HG03354 (cell line): ENCODE measurements around the gene CCNT1.
"Not testable (repeated sequence)": the region's sequence is repeated elsewhere in the genome, so short reads cannot be mapped to it uniquely, and the experiment has no call there.

ENCODE experiments used
- ATAC-seq: cut with Tn5 transposase; IDR thresholded peaks from one replicate; pipeline ENCODE4 v1.9.1; 2021; ENCODE audit warnings: mild to moderate bottlenecking; ENCODE audit not compliant: unreplicated experiment, poor library complexity, severe bottlenecking

Gene CCNT1

DNA sequence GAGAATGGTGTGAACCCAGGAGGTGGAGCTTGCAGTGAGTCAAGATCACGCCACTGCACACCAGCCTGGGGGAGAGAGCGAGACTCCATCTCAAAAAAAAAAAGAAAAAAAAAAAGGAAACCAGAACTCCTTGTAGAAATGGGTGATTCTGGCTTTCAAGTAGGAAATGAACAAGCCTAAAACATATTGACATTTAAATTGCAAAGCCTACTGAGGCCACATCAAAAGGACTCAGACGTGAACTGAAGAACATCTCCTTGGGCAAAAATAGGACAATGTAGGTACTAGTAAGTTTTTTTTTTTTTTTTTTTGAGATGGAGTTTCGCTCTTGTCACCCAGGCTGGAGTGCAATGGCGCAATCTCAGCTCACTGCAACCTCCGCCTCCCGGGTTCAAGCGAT lies 71.2 kb downstream of the CCNT1 start:
- not testable (repeated sequence) for ATAC-seq

- ATAC-seq = no peak
These were observed 73.5 kb downstream of the CCNT1 start for GRCh38 chr12:48643011-48643410.

DNA sequence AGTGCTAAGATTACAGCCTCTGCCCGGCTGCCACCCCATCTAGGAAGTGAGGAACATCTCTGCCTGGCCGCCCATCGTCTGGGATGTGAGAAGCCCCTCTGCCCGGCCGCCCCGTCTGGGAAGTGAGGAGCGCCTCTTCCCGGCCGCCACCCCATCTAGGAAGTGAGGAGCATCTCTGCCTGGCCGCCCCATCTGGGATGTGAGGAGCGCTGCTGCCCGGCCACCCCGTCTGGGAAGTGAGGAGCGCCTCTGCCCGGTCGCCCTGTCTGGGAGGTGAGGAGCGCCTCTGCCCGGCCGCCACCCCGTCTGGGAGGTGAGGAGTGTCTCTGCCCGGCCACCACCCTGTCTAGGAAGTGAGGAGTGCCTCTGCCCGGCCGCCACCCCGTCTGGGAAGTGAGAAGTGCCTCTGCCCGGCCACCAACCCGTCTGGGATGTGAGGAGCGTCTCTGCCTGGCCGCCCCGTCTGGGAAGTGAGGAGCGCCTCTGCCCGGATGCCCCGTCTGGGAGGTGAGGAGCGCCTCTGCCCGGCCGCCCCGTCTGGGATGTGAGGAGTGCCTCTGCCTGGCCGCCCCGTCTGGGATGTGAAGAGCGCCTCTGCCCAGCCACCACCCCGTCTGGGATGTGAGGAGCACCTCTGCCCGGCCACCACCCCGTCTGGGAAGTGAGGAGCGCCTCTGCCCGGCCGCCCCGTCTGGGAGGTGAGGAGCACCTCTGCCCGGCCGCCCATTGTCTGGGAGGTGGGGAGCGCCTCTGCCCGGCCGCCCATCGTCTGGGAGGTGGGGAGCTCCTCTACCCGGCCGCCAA lies 74.6 kb downstream of the CCNT1 start:
- not testable (repeated sequence) for ATAC-seq

DNA sequence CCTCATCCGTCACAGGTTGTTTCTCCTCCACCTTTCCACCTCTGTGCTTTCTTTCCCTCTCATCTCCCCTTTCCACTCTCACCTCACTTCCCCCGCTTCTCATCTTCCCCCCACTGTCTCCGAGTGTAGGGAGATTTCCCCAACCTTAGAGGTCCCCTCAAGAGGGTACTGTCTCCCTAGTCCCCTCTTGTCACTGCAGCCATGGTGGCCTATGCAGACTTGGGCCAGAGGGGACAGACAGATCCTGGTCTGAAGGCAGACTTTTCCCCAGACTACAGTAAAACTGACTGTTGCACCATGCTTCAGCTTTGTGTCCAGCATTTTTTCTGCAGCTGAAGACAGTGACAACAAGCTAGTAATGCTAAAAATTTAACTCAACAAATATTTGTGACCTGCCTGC lies 75.7 kb downstream of the CCNT1 start:
- ATAC-seq = no peak

DNA sequence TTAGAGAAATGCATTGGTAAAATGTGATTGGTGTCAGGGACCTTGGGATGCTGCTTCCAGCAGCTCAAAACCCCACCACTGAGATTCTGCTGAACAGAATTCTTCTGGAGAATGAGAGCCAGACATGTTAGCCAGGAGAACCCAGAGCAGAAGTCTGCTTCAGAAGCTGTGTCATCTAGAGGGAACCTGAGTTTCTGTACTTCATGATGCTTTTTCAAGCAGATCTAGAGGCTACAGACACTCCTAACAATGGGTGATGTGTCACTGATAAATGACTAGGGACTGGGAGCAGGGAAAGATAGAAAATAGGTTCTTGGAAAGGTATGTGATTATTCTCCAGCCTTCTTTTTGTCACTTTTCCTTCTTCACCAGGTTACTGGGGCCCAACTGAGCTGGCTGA lies 76.1 kb downstream of the CCNT1 start:
- ATAC-seq = no peak
